Peyer's patch (tissue), 4 donors: ENCODE measurements around the gene PKD2. TPM values are rescaled to one million over a fixed set of nuclear protein-coding genes. Genes with fewer than 3 reads are reported as not detected.
"Not testable (repeated sequence)": the region's sequence is repeated elsewhere in the genome, so short reads cannot be mapped to it uniquely, and the experiment has no call there.

Experiments used
- DNase-seq, 3 donors: peaks; one replicate each; pipeline ENCODE4 v3.0.0-alpha.2; 2017 to 2019
- H3K27ac ChIP-seq, 4 donors: fragments of 200-600 bp; sonication (generic); one replicate each; pipeline ENCODE4 v1.5.1; 2016 to 2019
- H3K27me3 ChIP-seq, 2 donors: fragments of 200-600 bp; sonication (generic); one replicate each; pipeline ENCODE4 v1.5.1; 2019
- H3K36me3 ChIP-seq, 3 donors: fragments of 200-600 bp; sonication (generic); one replicate each; pipeline ENCODE4 v1.5.1; 2016 to 2019
- H3K4me1 ChIP-seq, 4 donors: fragments of 200-600 bp; sonication (generic); one replicate each; pipeline ENCODE4 v1.5.1; 2016 to 2019
- H3K4me3 ChIP-seq, 4 donors: fragments of 200-600 bp; sonication (generic); 1 replicate in 3 of 4; 2 replicates in 1 of 4; pipeline ENCODE4 v1.5.1; 2016 to 2019; ENCODE audit warnings: mild to moderate bottlenecking in 1 of 4
- H3K9me3 ChIP-seq, 4 donors: fragments of 200-600 bp; sonication (generic); one replicate each; pipeline ENCODE4 v1.5.1; 2016 to 2019; ENCODE audit warnings: mild to moderate bottlenecking in 1 of 4
- CTCF ChIP-seq, 6 experiments: fragments of 450-650 bp in 4 of 6; fragments of 200-600 bp in 2 of 6; sonication (generic) in 1 of 6; IDR thresholded peaks; one replicate each; pipeline ENCODE4 v1.5.1; 2017 to 2019; ENCODE audit warnings: antibody characterized with exemption in 6 of 6, mild to moderate bottlenecking in 3 of 6, moderate library complexity in 1 of 6
- POLR2A ChIP-seq, 2 donors: fragments of 450-650 bp; IDR thresholded peaks; one replicate each; pipeline ENCODE4 v1.5.1; 2017; ENCODE audit warnings: antibody characterized with exemption in 2 of 2, mild to moderate bottlenecking in 2 of 2, moderate library complexity in 2 of 2
- total RNA-seq, 4 donors: library from RNA; depleted of rRNA; stranded (reverse); fragments of >200 nt; gene quantifications; one replicate each; pipeline ENCODE4 v1.1.0, GENCODE V29; 2016

The PKD2 gene
- total RNA-seq, 4 donors from 2014 or later: 9.8 to 238 (median 23.4) TPM

- DNase-seq: peak in 2 of 3 donors; percentile 61 to 73
- Histone ChIP-seq H3K4me3 (no peak overlapping the region), H3K4me1 (peaks cover 0 to 40% (median 0%) of the 10 kb centered on the region in 4 donors), H3K27ac (peak overlapping the region in 2 of 4 donors; percentile 68 to 70), H3K36me3 (no peaks in the 10 kb centered on the region), H3K9me3 (no peaks in the 10 kb centered on the region), H3K27me3 (no peaks in the 10 kb centered on the region)
- TF ChIP-seq CTCF (IDR thresholded peaks at IDR 0.05) (peak in 1 of 6 experiments; percentile 1), POLR2A (IDR thresholded peaks at IDR 0.05) (no peak)
These were observed 100.1 kb downstream of the PKD2 start for GRCh38 chr4:88107406-88108107.

- H3K36me3 ChIP-seq, DNase-seq, H3K4me3 ChIP-seq, H3K9me3 ChIP-seq, H3K27me3 ChIP-seq: not testable (repeated sequence)
- H3K4me1 ChIP-seq: peaks cover 0 to 40% (median 0%) of the 10 kb centered on the region in 4 donors
- H3K27ac ChIP-seq: peak overlapping the region in 3 of 4 donors; percentile 38 to 70 (median 68)
These were observed 100.7 kb downstream of the PKD2 start for GRCh38 chr4:88108108-88108465.

- Histone ChIP-seq H3K27me3 (no peaks in the 10 kb centered on the region), H3K27ac (peak overlapping the region in 3 of 4 donors; percentile 38 to 68 (median 58)), H3K4me3 (no peak overlapping the region), H3K9me3 (no peaks in the 10 kb centered on the region), H3K36me3 (peaks cover 0 to 6% (median 0%) of the 10 kb centered on the region in 3 donors), H3K4me1 (peaks cover 0 to 40% (median 0%) of the 10 kb centered on the region in 4 donors)
- TF ChIP-seq CTCF (IDR thresholded peaks at IDR 0.05) (no peak), POLR2A (IDR thresholded peaks at IDR 0.05) (no peak)
- no peak for DNase-seq
These were observed 101.3 kb downstream of the PKD2 start for GRCh38 chr4:88108747-88109122.

- Histone ChIP-seq H3K36me3 (peaks cover 0 to 6% (median 0%) of the 10 kb centered on the region in 3 donors), H3K4me3 (no peak overlapping the region), H3K4me1 (peaks cover 0 to 40% (median 0%) of the 10 kb centered on the region in 4 donors), H3K27me3 (no peaks in the 10 kb centered on the region), H3K9me3 (no peaks in the 10 kb centered on the region), H3K27ac (peak overlapping the region in 3 of 4 donors; percentile 38 to 68 (median 58))
- TF ChIP-seq POLR2A (IDR thresholded peaks at IDR 0.05) (no peak), CTCF (IDR thresholded peaks at IDR 0.05) (no peak)
- DNase-seq: no peak
These were observed 101.9 kb downstream of the PKD2 start for GRCh38 chr4:88109123-88109881.

GRCh38 chr4:88110826-88111225 is 103.4 kb downstream of the PKD2 start:
- Histone ChIP-seq H3K4me1 (peaks cover 0 to 40% (median 0%) of the 10 kb centered on the region in 4 donors), H3K27me3 (no peaks in the 10 kb centered on the region), H3K27ac (no peak overlapping the region), H3K36me3 (peaks cover 0 to 6% (median 0%) of the 10 kb centered on the region in 3 donors), H3K4me3 (no peak overlapping the region), H3K9me3 (no peaks in the 10 kb centered on the region)
- no peak for DNase-seq
- TF ChIP-seq CTCF (IDR thresholded peaks at IDR 0.05) (no peak), POLR2A (IDR thresholded peaks at IDR 0.05) (no peak)

GRCh38 chr4:88112856-88113255 is 105.4 kb downstream of the PKD2 start:
- H3K9me3 ChIP-seq: no peaks in the 10 kb centered on the region
- peaks cover 0 to 6% (median 0%) of the 10 kb centered on the region in 3 donors for H3K36me3 ChIP-seq
- TF ChIP-seq POLR2A (IDR thresholded peaks at IDR 0.05) (no peak), CTCF (IDR thresholded peaks at IDR 0.05) (no peak)
- no peak overlapping the region for H3K4me3 ChIP-seq
- no peak overlapping the region for H3K27ac ChIP-seq
- H3K27me3 ChIP-seq: no peaks in the 10 kb centered on the region
- peaks cover 0 to 26% (median 0%) of the 10 kb centered on the region in 4 donors for H3K4me1 ChIP-seq
- DNase-seq: no peak
